ENCODE results near the gene CCK.

CCK gene, protein sequence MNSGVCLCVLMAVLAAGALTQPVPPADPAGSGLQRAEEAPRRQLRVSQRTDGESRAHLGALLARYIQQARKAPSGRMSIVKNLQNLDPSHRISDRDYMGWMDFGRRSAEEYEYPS

DNA sequence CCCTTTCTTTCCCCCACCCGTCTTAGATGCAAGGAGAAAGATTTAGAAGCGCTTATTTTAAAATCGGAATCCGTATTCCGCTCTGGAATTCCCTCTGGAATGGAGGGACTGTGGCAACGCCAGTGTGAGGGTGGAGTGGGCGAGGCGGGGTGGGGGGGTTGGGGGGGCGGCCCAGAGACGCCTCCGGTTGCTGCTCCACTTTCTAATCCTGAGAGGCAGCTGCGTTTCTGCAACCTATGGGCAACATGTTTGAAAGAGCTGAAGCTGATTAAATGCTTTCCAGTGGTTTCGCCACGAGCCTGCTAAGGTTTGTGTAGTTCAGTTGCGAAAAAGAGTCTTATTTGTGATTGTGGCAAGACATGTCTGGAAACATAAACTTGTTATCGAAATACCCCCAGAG lies at the start of gene CCK:
TSS of gene CCK (minus strand) at position 101 of the 400 bp plus-strand sequence. CDS start 2,555 bp downstream, outside the sequence.
- TF ChIP-seq, protein P1, sequence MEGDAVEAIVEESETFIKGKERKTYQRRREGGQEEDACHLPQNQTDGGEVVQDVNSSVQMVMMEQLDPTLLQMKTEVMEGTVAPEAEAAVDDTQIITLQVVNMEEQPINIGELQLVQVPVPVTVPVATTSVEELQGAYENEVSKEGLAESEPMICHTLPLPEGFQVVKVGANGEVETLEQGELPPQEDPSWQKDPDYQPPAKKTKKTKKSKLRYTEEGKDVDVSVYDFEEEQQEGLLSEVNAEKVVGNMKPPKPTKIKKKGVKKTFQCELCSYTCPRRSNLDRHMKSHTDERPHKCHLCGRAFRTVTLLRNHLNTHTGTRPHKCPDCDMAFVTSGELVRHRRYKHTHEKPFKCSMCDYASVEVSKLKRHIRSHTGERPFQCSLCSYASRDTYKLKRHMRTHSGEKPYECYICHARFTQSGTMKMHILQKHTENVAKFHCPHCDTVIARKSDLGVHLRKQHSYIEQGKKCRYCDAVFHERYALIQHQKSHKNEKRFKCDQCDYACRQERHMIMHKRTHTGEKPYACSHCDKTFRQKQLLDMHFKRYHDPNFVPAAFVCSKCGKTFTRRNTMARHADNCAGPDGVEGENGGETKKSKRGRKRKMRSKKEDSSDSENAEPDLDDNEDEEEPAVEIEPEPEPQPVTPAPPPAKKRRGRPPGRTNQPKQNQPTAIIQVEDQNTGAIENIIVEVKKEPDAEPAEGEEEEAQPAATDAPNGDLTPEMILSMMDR (IDR thresholded peaks at IDR 0.05; ENCODE audit: control insufficient read depth, extremely low read depth, insufficient read depth) = no peak
- no peak for DNase-seq (ENCODE audit: low read depth)
- no peak within 1 kb of the TSS for H3K4me3 ChIP-seq (ENCODE audit: low read depth, low read length)

DNA sequence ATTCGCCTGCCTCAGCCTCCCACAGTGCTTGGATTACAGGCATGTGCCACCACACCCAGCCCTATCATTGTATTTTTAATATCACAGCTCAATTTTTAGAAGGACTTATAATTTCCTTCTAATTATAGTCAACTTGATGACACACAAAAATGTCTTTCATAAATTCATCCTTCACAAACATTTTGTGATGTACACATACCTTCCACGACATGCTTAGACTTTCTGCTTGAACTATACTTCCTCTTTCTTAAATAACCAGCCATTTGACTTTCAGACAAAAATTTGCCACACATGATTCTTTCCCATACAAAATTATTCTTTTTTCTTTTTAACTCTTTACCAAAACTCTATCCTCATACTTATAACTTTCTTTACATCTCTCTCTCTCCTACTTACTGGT lies 48.4 kb upstream of the CCK start:
- DNase-seq (ENCODE audit: low read depth) = no peak
- no peak overlapping the region for H3K4me3 ChIP-seq (ENCODE audit: low read depth, low read length)
- TF ChIP-seq, protein P1 (IDR thresholded peaks at IDR 0.05; ENCODE audit: control insufficient read depth, extremely low read depth, insufficient read depth) = no peak

DNA sequence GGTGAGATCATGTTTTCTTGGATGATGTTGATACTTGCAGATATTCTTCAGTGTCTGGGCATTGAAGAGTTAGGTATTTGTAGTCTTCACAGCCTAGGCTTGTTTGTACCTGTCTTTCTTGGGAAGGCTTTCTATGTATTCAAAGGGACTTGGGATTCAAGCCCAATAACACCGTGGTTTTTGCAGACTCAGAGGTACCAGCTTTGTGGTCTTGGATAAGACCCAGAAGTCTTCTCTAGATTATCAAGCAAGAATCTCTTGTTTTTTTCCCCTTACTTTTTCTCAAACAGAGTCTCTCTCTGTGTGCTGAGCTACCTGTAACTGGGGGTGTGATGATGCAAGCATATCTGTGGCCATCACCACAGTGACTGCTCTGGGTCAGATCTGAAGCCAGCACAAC lies 42.7 kb upstream of the CCK start:
- DNase-seq (ENCODE audit: low read depth) = no peak
- no peak overlapping the region for H3K4me3 ChIP-seq (ENCODE audit: low read depth, low read length)
- TF ChIP-seq, protein P1 (IDR thresholded peaks at IDR 0.05; ENCODE audit: control insufficient read depth, extremely low read depth, insufficient read depth) = no peak

DNA sequence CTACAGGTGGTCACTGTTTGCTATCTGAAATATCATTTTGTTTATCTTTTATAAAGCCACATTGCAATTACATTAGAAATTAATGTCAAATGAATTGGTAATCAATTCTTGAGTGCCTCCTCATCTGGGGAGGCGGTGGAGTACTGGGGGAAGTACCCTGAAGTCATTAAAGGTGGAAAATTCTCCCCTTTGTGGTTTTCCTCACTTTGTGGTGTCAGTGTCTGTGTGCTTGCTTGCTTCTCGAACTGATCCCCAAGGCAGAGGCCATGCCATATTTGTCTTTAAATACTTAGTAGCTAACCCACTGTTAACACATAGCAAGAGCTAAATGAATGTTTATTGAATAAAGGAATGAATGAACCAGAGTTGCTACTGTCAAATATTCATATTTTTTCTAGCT lies 40.5 kb upstream of the CCK start:
- TF ChIP-seq, protein P1 (IDR thresholded peaks at IDR 0.05; ENCODE audit: control insufficient read depth, extremely low read depth, insufficient read depth) = no peak
- no peak for DNase-seq (ENCODE audit: low read depth)
- H3K4me3 ChIP-seq (ENCODE audit: low read depth, low read length) = no peak overlapping the region

DNA sequence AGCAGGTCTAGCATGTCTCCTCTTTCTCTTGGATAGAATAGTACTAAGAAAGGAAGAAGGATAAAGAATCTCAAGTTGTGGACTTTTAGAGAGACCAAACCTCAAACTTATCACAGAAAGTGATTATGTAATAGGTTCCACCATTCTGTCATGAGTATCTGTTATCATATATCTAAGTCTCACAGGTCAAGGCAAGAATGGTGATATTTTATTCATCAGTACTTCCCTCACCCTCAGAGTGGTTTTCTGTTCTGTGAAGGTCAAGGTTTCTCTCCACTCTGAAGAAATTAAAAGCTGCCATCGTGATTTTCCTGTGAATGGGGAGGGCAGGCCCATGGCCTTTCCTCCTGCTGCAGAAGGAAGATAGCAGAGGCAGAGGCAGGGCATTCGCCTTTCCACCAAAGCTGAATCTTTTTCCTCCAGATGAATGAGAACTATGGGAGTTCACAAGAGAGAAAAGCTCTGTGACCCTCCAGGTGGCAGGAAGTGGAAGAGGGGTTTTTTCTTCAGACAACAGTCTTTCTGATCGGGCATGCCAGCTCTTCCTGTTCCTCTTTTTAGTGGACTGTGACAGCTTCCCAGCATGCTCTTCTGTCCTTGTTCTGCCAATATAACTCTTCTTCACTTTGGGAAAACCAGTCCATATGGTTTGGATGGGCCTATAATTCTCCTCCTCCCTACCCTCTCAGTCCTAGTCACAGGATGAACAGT lies 37.1 kb upstream of the CCK start:
- DNase-seq (ENCODE audit: low read depth) = no peak
- TF ChIP-seq, protein P1 (IDR thresholded peaks at IDR 0.05; ENCODE audit: control insufficient read depth, extremely low read depth, insufficient read depth) = no peak
- no peak overlapping the region for H3K4me3 ChIP-seq (ENCODE audit: low read depth, low read length)

DNA sequence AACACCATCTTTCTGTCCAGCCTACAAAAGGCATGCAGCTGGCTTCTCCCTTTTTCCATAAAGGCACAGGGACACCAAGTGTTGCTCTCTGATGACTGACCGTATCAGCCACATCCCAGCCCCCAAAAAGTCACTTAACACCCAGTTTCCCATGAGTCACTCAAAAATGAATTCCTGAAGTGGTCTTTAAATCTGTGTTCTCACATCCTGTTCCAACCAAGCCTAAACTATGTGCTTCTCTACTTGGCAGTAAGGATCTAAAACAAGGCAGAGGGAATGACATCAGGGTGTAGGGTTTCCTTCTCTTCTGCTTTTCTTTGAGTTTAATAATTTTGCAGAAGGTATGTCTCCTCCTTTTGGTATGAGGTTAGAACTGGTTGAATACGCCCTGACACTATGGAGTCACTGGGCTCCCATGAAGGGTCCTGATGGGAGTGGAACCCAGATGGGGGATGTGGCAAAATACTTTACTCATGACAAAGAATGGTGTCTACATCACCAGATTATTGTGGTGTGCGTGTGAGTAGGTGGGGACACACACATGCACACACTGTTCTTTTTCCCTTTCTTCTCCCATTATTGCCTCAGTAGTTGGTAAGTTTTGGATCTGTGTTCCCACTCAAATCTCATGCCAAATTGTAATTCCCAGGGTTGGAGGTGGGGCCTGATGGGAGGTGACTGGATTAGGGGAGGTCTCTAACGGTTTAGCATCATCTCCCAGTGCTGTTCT lies 35.6 kb upstream of the CCK start:
- no peak for DNase-seq (ENCODE audit: low read depth)
- H3K4me3 ChIP-seq (ENCODE audit: low read depth, low read length) = no peak overlapping the region
- TF ChIP-seq, protein P1 (IDR thresholded peaks at IDR 0.05; ENCODE audit: control insufficient read depth, extremely low read depth, insufficient read depth) = no peak
